ENCODE results near the gene ROR1. TPM values are rescaled to one million over a fixed set of nuclear protein-coding genes. Genes with fewer than 3 reads are reported as not detected.

The ROR1 gene
- total RNA-seq, 1 donor from 2014 or later, result 2.5 TPM

- peak; percentile 43 for DNase-seq (ENCODE audit: low read depth)
These were observed 154.6 kb downstream of the ROR1 start for GRCh38 chr1:63928186-63929105.

GRCh38 chr1:63929106-63929478 lies 155.3 kb downstream of the ROR1 start:
- DNase-seq (ENCODE audit: low read depth), result no peak

GRCh38 chr1:63931468-63931867 lies 157.7 kb downstream of the ROR1 start:
- DNase-seq (ENCODE audit: low read depth), result no peak

- no peak for DNase-seq (ENCODE audit: low read depth)
These were observed 160.9 kb downstream of the ROR1 start for GRCh38 chr1:63934697-63935096.

GRCh38 chr1:63935143-63935542 lies 161.3 kb downstream of the ROR1 start:
- DNase-seq (ENCODE audit: low read depth), result peak; percentile 39

- peak; percentile 31 for DNase-seq (ENCODE audit: low read depth)
These were observed 161.7 kb downstream of the ROR1 start for GRCh38 chr1:63935553-63935952.

- DNase-seq (ENCODE audit: low read depth), result no peak
These were observed 162.5 kb downstream of the ROR1 start for GRCh38 chr1:63936276-63936675.

GRCh38 chr1:63936801-63937200 lies 163.0 kb downstream of the ROR1 start:
- no peak for DNase-seq (ENCODE audit: low read depth)

GRCh38 chr1:63937461-63938022 lies 163.7 kb downstream of the ROR1 start:
- no peak for DNase-seq (ENCODE audit: low read depth)

- no peak for DNase-seq (ENCODE audit: low read depth)
These were observed 166.6 kb downstream of the ROR1 start for GRCh38 chr1:63940440-63940839.

- no peak for DNase-seq (ENCODE audit: low read depth)
These were observed 169.6 kb downstream of the ROR1 start for GRCh38 chr1:63943393-63943792.

GRCh38 chr1:63945943-63946342 lies 172.1 kb downstream of the ROR1 start:
- no peak for DNase-seq (ENCODE audit: low read depth)

- DNase-seq (ENCODE audit: low read depth), result no peak
These were observed 173.2 kb downstream of the ROR1 start for GRCh38 chr1:63946866-63947491.

- no peak for DNase-seq (ENCODE audit: low read depth)
These were observed 174.1 kb downstream of the ROR1 start for GRCh38 chr1:63947904-63948303.

- DNase-seq (ENCODE audit: low read depth), result no peak
These were observed 176.2 kb downstream of the ROR1 start for GRCh38 chr1:63950023-63950422.

GRCh38 chr1:63951059-63951946 lies 177.5 kb downstream of the ROR1 start:
- DNase-seq (ENCODE audit: low read depth), result no peak

- DNase-seq (ENCODE audit: low read depth), result no peak
These were observed 180.4 kb downstream of the ROR1 start for GRCh38 chr1:63954187-63954586.

GRCh38 chr1:63955370-63956145 lies 181.7 kb downstream of the ROR1 start:
- DNase-seq (ENCODE audit: low read depth), result peak; percentile 25

GRCh38 chr1:63958556-63958955 lies 184.7 kb downstream of the ROR1 start:
- DNase-seq (ENCODE audit: low read depth), result no peak

GRCh38 chr1:63960326-63960725 lies 186.5 kb downstream of the ROR1 start:
- peak; percentile 72 for DNase-seq (ENCODE audit: low read depth)

- DNase-seq (ENCODE audit: low read depth), result no peak
These were observed 192.2 kb downstream of the ROR1 start for GRCh38 chr1:63966016-63966415.

Measured in myocyte (in vitro differentiated cells).